KOPT-K1 (cell line): ENCODE results near the gene PHETA2.
"Not testable (repeated sequence)": the region's sequence is repeated elsewhere in the genome, so short reads cannot be mapped to it uniquely, and the experiment has no call there.

Experiments used
- H3K27ac ChIP-seq: fragments of 200-600 bp; sonication (generic); 2 replicates; pipeline ENCODE4 v1.5.1; 2016; ENCODE audit warnings: antibody characterized with exemption, mild to moderate bottlenecking, low read depth, low read length; ENCODE audit not compliant: poor library complexity, severe bottlenecking
- H3K36me3 ChIP-seq: fragments of 200-600 bp; sonication (generic); 2 replicates; pipeline ENCODE4 v1.5.1; 2017; ENCODE audit warnings: antibody characterized with exemption, mild to moderate bottlenecking, low read length, moderate library complexity; ENCODE audit not compliant: insufficient read depth
- H3K9me3 ChIP-seq: fragments of 200-600 bp; sonication (generic); 2 replicates; pipeline ENCODE4 v1.5.1; 2017; ENCODE audit warnings: antibody characterized with exemption, low read length, mild to moderate bottlenecking; ENCODE audit not compliant: insufficient read depth, poor library complexity, severe bottlenecking

Gene PHETA2

DNA sequence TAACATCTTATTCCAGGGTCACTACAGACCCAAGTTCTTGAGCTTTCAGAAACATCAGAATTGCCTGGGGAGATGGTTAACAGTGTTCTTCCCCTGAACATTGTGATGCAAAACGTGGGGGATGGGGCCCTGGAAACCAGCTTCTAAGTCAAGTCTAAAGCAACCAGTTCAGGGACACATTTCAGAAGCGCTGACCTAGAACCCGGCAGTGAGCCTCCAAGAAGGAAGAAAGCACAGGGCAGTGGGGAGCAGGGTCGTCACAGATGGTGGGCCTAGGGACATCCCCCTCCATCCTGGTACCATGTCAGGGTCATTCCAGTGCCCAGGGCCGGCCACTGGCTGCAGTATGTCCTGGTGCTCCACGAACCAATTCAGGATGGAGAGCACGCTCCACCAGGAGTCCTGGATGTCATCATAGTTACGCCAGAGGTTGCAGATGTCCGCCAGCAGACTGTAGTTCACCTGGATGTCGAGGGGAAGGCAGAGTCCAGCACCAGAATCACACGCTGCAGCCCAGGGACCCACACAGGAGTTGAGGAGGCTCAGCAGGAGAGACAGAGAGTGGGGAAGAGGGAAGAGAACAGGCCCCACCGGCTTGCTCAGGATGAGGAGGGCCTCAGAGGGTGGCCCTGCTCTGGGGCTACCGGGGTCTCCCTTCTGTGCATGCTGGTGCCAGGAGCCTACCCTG is 8.5 kb upstream of the PHETA2 start:
- Histone ChIP-seq H3K27ac (no peak overlapping the region), H3K36me3 (peaks cover 25% of the 10 kb centered on the region; the same call in 1 of the 2 replicates)

DNA sequence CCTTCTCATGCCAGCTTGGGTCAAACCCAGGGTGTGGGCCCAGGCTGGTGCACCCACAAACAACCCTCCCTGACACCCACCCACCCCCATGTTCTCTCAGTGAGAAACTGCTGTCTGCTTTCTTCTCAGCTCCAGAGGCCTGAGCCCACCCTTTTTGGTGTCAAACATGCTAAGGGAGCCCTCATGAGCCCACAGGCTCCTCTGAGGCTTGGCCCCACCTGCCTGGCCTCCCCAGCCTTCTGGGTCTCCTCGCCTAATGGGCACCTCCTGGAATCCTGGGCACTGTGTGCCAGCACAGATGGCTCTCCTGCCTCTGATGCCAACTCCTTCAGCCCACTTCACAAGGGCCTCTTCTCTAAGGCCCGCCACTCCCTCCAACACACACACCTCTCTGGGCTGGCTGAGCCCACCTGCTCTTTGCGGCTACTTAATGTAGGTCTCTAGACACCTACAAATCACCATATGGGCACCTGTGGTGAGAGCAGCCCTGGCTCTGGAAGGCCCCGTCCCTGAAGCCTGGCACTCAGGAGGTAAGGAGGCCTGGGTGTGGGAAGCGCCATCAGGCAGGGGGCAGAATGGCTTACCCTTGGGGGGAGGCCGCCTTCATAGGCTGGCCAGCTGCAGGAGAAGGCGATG is 7.8 kb upstream of the PHETA2 start:
- Histone ChIP-seq H3K9me3 (no peaks in the 10 kb centered on the region), H3K27ac (no peak overlapping the region), H3K36me3 (peaks cover 20% of the 10 kb centered on the region; the same call in 1 of the 2 replicates)

More for the DNA sequence above, 8.5 kb upstream of the PHETA2 start:
- no peaks in the 10 kb centered on the region for H3K9me3 ChIP-seq

DNA sequence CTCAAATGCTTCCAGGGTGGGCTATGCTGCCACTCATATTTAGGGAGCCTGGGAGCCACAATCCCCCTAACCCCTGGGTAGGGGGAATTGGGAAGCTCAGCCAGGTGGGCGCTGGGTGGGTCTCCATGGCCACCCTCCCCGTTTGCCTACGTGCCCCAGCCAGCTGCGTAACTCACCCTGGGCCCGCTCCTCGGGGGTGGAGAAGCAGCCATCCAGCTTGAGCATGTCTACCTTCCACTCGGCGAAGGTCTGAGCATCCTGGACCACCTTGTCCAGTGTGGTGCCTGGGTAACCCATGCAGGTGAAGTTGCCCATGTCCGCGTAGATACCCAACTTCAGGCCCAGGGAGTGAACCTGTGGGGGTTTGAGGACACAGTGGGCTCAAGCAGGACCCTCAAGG is 7.1 kb upstream of the PHETA2 start:
- Histone ChIP-seq H3K36me3 (peaks cover 16% of the 10 kb centered on the region; the same call in 1 of the 2 replicates), H3K27ac (no peak overlapping the region), H3K9me3 (no peaks in the 10 kb centered on the region)

DNA sequence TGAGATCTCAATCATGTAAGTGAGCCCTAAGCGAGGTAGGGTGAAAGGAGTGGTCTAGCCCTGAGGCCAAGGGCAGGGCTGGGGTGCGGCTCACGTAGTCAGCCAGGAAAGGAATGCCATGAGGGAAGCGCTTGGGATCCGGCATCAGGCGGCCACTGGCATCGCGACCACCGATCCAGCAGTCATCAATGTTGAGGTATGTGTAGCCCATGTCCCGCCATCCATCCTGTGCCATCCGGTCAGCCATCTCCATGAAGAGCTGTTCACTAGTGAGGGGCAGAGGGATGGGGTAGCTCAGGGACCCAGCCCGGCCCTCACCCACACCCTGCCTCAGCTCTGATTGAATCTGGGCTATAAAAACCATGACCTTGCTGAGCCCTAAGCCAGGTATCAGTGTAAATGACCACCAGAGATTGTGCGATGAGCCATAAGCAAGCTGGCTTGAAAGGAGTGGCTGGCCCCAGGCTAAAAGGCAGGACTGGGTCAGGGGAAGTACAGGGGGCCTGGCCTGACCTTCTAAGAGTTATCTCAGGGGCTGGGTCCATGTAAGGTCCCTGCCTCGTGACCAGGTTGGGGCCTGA is 6.3 kb upstream of the PHETA2 start:
- Histone ChIP-seq H3K9me3 (no peaks in the 10 kb centered on the region), H3K27ac (no peak overlapping the region), H3K36me3 (peaks cover 16% of the 10 kb centered on the region; the same call in 1 of the 2 replicates)

DNA sequence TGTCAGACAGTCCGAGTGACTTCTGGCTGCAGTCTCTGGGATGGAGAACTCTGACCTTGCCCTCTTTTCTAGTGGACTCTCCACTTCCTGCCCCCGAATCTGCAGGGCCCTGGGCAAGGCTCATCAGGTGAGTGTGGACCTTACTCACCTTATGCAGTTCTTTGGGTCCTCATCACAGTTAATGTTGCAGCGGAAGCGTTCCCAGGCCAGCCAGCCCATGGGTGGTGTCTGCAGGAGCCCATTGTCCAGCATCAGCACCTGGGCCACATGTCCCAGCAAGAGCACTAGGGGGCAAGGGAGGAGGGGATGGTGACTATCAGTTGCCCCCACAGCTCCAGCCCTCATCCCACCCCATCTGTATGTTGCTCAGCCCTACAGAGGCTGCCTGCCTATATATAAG is 5.8 kb upstream of the PHETA2 start:
- Histone ChIP-seq H3K36me3 (peaks cover 16% of the 10 kb centered on the region; the same call in 1 of the 2 replicates), H3K27ac (no peak overlapping the region), H3K9me3 (no peaks in the 10 kb centered on the region)

DNA sequence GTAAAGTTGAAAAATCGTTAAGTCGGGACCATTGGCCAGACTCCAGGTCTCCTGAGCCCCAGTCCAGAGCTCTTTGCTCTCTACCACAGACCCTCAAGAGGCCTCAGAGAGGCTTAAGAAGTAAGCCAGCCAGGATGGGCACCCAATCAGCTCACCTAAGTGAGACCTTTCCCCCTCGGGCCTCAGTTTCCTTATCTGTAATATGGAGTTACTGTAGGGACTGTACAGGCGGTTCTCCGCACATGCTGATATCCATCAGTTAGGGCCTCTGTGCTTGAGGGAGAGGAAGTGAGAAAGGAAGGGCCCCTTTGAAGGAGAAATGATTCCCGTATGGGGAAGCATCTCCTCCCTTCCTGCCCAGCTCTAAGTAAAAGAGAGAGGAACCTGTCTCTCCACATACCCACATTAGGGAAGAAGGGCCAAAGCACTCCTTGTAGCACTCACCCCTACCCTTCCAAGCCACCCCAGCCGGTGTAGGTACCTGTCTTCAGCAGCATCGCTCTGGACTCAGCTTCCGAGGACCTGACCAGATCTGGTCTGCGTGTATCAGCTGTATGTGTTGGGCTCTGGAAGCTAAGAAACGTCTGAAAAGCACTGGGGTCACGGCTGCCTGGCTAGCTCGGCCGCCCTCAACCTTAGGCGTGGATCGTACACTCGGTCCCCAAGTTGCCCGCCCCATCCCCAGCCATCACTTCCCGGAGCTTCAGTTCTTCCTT is 4.1 kb upstream of the PHETA2 start:
- Histone ChIP-seq H3K36me3 (peaks cover 16% of the 10 kb centered on the region; the same call in 1 of the 2 replicates), H3K9me3 (no peaks in the 10 kb centered on the region), H3K27ac (peak overlapping the region; percentile 77)

DNA sequence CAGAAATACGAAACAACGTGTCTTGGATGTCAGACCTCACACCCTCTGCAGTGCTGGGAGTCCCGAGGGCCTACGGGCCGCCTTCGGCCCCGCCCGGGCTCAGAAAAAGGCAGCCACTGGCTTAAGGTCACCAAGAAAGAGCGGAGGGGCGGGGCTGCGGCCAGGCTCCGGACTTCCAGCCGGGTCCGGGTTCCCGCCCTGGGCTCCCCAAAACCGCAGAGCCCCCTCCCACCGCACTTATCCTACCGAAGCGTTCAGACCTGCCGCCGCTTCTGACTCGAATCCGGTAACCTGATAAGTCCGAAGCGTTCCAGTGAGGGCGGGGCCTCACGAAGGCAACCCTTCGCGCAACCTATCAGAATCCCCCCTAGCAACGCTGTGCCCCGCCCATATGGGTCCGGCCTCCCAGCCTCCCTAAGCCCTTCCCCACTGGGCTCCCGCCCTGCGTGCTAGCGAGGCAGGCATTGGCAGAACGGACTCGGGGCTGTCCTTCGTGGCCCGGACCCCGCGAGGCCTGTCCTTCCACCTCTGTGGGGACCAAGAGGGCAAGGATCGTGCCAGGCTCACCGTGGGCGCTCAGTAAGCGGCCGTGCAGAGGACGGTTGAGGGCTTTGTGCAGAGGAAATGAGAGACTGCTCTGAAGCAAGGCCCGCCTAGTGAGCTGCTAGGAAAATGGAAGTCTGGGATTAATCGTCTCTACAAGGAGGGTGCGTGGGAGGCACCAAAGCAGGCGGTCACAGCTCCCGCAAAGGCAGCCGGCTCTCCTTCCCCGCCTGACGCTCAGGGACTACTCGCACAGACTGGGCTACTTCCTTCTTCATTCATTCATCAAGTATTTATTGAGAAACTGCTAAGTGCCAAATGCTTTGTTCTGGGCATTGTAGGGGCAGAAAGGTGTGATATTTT is 3.3 kb upstream of the PHETA2 start, which contains the start of gene NAGA:
TSS of gene NAGA (minus strand) at position 296 of the 906 bp plus-strand sequence. CDS start 515 bp downstream, outside the sequence.
- Histone ChIP-seq H3K27ac (peak within 1 kb of the TSS; percentile 77), H3K36me3 (peaks cover 8% of the 10 kb centered on the region; the same call in 1 of the 2 replicates), H3K9me3 (no peaks in the 10 kb centered on the region)

DNA sequence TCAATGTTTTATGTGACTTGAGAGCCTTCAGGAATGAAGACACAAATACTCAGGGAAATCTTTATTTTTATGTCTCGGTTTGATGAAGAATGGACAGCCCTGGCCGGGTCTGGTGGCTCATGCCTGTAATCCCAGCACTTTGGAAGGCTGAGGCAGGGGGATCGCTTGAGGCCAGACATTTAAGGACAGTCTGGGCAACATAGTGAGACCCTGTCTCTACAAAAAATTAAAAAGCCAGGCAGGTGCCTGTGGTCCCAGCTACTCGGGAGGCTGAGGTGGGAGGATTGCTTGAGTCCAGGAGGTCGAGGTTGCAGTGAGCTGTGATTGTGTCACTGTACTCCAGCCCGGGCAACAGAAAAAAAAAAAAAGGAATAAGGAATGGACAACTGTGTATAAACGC is 2.5 kb upstream of the PHETA2 start:
- peak overlapping the region; percentile 77 for H3K27ac ChIP-seq
- not testable (repeated sequence) for H3K36me3 ChIP-seq, H3K9me3 ChIP-seq

DNA sequence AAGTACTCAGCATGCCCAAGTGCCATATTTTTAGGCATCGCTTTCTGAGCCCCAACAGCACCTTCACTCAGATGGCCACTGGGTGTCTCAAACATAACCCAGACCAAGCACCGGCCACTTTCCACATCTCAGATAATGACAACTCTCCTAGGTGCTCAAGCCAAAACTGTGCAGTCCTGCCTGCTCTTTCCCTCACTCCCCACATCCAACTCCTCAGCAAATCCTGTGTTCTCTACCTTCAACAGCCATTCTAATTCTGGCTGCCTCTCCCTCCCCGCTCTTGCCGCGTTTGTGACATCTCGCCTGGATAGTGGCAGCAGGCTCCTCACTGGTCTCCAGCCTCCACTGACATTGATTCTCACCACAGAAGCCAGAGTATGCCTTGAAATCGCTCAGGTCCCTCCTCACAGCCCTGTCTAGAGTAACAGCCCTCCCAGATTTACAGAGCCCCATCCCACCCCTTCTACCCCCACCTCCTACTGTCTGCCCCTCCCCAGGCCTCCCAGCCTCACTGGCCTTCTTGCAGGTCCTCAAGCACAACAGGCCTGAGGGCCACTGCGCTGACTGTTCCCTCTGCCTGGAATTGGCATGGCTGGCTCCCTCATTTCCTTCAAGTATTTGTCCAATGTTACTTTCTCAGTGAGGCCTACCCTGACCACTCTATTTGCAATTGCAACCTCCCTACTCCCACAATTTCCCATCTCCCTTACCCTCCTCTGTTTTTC is 1.3 kb upstream of the PHETA2 start:
- no peaks in the 10 kb centered on the region for H3K9me3 ChIP-seq
- no peak overlapping the region for H3K27ac ChIP-seq
- no peaks in the 10 kb centered on the region; the same call in 1 of the 2 replicates for H3K36me3 ChIP-seq

DNA sequence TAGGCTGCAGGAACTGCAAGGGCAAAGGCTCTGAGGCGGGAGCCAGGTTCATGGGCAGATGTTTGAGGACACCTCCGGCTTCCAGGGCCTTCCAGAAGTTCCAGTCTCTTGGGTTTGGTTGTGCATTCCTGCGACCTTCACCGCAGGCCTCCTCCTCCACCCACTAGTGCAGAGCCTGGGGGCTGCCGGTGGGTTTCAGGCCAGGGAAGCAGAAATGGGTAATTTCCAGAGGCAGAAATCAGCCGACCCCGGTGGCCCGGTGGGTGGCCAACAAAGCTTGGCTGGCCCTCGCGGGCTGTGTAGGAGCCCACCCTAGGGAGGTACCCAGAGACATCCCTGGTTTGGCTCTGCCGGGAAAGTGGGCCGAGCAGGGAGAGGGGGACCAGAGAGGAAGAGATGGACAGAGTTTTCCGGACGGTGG is 417 bp upstream of the PHETA2 start:
- H3K27ac ChIP-seq = no peak overlapping the region
- no peaks in the 10 kb centered on the region for H3K36me3 ChIP-seq
- no peaks in the 10 kb centered on the region for H3K9me3 ChIP-seq

DNA sequence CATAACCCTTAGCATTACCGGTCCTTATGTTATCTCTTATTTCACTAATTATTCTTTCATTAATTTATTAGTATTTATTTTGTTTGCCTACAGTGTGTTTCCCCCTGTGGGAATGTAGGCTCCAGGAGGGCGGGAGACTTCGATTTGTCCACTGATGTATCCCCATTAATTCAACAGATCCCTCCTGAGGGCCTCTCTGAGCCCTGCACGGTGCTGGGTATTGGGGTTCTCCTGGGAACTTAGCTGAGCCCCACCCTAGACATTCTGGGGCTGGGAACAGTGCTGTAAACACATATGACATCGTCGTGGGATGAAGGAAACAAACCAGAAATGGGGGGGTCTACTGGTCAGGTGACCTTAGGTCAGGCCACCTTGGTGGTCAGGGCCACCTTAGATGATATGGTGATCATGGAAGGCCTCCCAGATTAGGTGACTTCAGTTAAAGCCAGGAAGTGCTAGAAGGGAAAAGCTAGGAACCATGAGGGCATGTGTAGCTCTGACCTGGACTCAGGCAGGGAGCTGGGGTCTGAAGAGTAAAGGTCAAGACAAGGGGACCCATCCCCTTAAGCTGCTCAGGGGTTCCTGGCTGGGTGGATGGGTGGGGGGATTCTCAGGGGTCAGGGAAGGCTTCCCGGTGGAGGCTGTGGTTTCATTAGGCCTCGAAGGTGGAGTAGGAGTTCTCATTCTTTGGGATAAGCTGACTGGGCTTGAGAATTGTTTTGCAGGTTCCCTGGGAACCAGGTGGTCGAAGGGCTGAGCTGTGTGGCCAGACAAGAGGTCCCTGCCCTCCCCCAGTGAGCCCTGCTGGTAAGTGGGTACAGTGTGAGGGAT is 1.0 kb downstream of the PHETA2 start:
- H3K9me3 ChIP-seq = no peaks in the 10 kb centered on the region
- no peak overlapping the region for H3K27ac ChIP-seq
- H3K36me3 ChIP-seq = no peaks in the 10 kb centered on the region

DNA sequence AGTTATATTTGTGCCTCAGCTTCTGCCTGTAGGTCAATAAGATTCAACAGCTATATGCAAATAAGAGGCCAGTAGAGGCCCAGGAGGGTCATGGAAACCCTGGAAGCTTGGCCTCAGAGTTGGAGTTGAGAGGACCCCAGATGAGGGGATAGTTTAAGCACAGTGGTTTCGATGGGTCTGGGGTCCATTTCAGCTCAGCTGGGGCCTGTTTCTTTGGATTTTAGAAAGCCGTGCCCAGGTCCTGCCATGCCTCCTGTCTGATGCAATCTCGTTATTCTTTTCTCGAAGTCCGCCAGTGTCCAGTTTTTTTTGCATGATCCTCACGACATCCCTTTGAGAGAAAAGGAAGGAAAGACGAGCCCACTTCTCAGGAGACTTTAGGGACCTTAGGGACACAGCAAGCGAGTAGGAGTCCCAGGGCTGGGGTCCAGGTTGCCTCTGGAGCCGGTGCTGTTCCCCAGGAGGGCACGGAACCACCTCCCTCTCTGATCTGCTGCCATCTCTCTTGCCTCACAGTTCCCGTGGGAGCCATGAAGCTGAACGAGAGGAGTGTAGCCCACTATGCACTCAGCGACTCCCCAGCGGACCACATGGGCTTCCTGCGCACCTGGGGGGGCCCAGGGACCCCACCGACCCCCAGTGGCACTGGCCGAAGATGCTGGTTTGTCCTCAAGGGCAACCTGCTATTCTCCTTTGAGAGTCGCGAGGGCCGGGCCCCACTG is 2.9 kb downstream of the PHETA2 start:
- Histone ChIP-seq H3K27ac (no peak overlapping the region), H3K9me3 (no peaks in the 10 kb centered on the region), H3K36me3 (peaks cover 4% of the 10 kb centered on the region)
